ENCODE measurements around the gene TSTD2.
"Not testable (repeated sequence)": the region's sequence is repeated elsewhere in the genome, so short reads cannot be mapped to it uniquely, and the experiment has no call there.

Gene TSTD2

GRCh38 chr9:97632248-97632984 is 752 bp downstream of the TSTD2 start:
- DNase-seq (ENCODE audit: insufficient read length, low spot score) (no peak), FAIRE-seq (peak; percentile 78)

- DNase-seq (ENCODE audit: insufficient read length, low spot score): no peak
These were observed 2.6 kb downstream of the TSTD2 start for GRCh38 chr9:97630591-97630990.

GRCh38 chr9:97629156-97629555 is 4.0 kb downstream of the TSTD2 start:
- DNase-seq (ENCODE audit: insufficient read length, low spot score) (no peak), FAIRE-seq (no peak)

More at GRCh38 chr9:97630591-97630990, 2.6 kb downstream of the TSTD2 start:
- no peak for FAIRE-seq

- no peak for FAIRE-seq
- no peak for DNase-seq (ENCODE audit: insufficient read length, low spot score)
These were observed 4.5 kb downstream of the TSTD2 start for GRCh38 chr9:97628668-97629067.

GRCh38 chr9:97627624-97628023 is 5.5 kb downstream of the TSTD2 start:
- FAIRE-seq (no peak), DNase-seq (ENCODE audit: insufficient read length, low spot score) (no peak)

GRCh38 chr9:97625620-97626019 is 7.5 kb downstream of the TSTD2 start:
- no peak for DNase-seq (ENCODE audit: insufficient read length, low spot score)
- no peak for FAIRE-seq

GRCh38 chr9:97623946-97624345 is 9.2 kb downstream of the TSTD2 start:
- FAIRE-seq (no peak), DNase-seq (ENCODE audit: insufficient read length, low spot score) (no peak)

- not testable (repeated sequence) for DNase-seq (ENCODE audit: insufficient read length, low spot score); FAIRE-seq
These were observed 10.7 kb downstream of the TSTD2 start for GRCh38 chr9:97622483-97622882.

GRCh38 chr9:97620063-97620462 is 13.1 kb downstream of the TSTD2 start:
- DNase-seq (ENCODE audit: insufficient read length, low spot score); FAIRE-seq: not testable (repeated sequence)

GRCh38 chr9:97617939-97618416 is 15.2 kb downstream of the TSTD2 start:
- no peak for FAIRE-seq
- DNase-seq (ENCODE audit: insufficient read length, low spot score): no peak

- DNase-seq (ENCODE audit: insufficient read length, low spot score) (no peak), FAIRE-seq (peak; percentile 66)
These were observed 17.6 kb downstream of the TSTD2 start for GRCh38 chr9:97615439-97616072.

- FAIRE-seq (no peak), DNase-seq (ENCODE audit: insufficient read length, low spot score) (no peak)
These were observed 28.1 kb downstream of the TSTD2 start for GRCh38 chr9:97604901-97605645.

- FAIRE-seq: no peak
These were observed 30.7 kb downstream of the TSTD2 start for GRCh38 chr9:97602430-97602829.

GRCh38 chr9:97601228-97601898 is 31.8 kb downstream of the TSTD2 start:
- FAIRE-seq (no peak), DNase-seq (ENCODE audit: insufficient read length, low spot score) (no peak)

More at GRCh38 chr9:97602430-97602829, 30.7 kb downstream of the TSTD2 start:
- no peak for DNase-seq (ENCODE audit: insufficient read length, low spot score)

- FAIRE-seq (no peak), DNase-seq (ENCODE audit: insufficient read length, low spot score) (no peak)
These were observed 32.5 kb downstream of the TSTD2 start for GRCh38 chr9:97600531-97601227.

GRCh38 chr9:97599314-97599846 is 33.8 kb downstream of the TSTD2 start:
- FAIRE-seq (no peak), DNase-seq (ENCODE audit: insufficient read length, low spot score) (no peak)

- FAIRE-seq (peak; percentile 95), DNase-seq (ENCODE audit: insufficient read length, low spot score) (peak; percentile 67)
These were observed 34.5 kb downstream of the TSTD2 start for GRCh38 chr9:97598461-97599288.

GRCh38 chr9:97596906-97597305 is 36.3 kb downstream of the TSTD2 start:
- no peak for DNase-seq (ENCODE audit: insufficient read length, low spot score)
- no peak for FAIRE-seq

GRCh38 chr9:97594381-97594921 is 38.7 kb downstream of the TSTD2 start:
- DNase-seq (ENCODE audit: insufficient read length, low spot score) (no peak), FAIRE-seq (no peak)

All from GM19239 (cell line).